Measurements from ENCODE around the gene NPIPB6. TPM values are rescaled to one million over a fixed set of nuclear protein-coding genes. Genes with fewer than 3 reads are reported as not detected.
A peak's percentile ranks its signal among the peaks of the same experiment; 100 is the strongest.

Gene NPIPB6
- total and polyA plus RNA-seq, 2 experiments from 2014 or later: 1.5 to 1.8 TPM

- no peak for TF ChIP-seq ZNF462 (CRISPR knock-in tag; IDR thresholded peaks at IDR 0.05)
- TF ChIP-seq CTCF (conservative IDR thresholded peaks at IDR 0.05; ENCODE audit: low read depth in 2 of 2): no peak
- no peak for TF ChIP-seq EZH2phosphoT487 (IDR thresholded peaks at IDR 0.05; ENCODE audit: unreplicated experiment)
- no peak for TF ChIP-seq ZNF114 (CRISPR knock-in tag; IDR thresholded peaks at IDR 0.05)
These were observed 38.4 kb downstream of the NPIPB6 start (continued) for GRCh38 chr16:28324887-28325279.

DNA sequence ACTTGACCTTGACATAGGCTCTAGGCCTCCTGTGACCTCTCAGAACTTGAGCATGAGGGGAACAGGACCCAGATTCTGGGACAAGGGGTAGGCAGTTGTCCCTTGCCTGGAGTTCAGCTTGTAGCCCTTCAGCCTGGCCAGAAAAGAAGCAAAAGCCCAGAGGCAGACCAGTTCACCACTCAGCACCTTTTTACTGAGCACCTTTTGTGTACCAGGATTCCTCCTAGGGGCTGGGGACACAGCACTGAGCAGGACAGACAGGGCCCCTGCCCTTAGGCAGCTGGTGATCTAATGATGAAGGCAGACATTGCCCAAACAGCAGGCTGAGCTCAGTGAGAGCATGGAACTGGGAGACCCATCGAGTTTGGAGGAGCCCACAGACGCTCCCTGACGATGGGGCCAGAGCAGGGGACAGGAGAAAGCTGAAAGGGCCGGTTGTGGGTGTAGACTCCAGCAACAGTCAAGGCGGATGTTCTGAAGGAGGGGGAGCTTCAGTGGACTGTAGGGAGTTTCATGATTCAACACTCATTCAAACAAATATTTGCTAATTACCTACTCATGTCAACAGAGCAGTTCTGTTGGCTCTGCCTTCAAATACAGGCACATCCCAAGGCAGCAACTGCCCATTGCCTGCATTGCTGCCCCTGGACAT, 38.9 kb downstream of the NPIPB6 start:
- Histone ChIP-seq H2AFZ (no peak overlapping the region), H3K27me3 (ENCODE audit: insufficient read depth) (no peaks in the 10 kb centered on the region), H4K20me1 (replicated peaks; ENCODE audit: insufficient read depth) (no peaks in the 10 kb centered on the region; the same call in 1 of the 2 replicates), H3K27ac (ENCODE audit: low read depth) (no peak overlapping the region), H3K4me3 (no peak overlapping the region), H3K36me3 (ENCODE audit: insufficient read depth) (no peaks in the 10 kb centered on the region), H3K79me2 (replicated peaks; ENCODE audit: insufficient read depth) (no peaks in the 10 kb centered on the region), H3K4me1 (ENCODE audit: insufficient read depth) (no peaks in the 10 kb centered on the region; the same call in 1 of the 2 replicates), H3K9me2 (ENCODE audit: insufficient read depth) (no peaks in the 10 kb centered on the region), H3K4me2 (no peak overlapping the region), H3F3A (replicated peaks; ENCODE audit: low read depth) (no peaks in the 10 kb centered on the region)
- H3K4me1 Mint-ChIP-seq: peaks cover 7% of the 10 kb centered on the region; the same call in 2 of the 3 replicates
- peaks cover 19% of the 10 kb centered on the region for H3K27me3 Mint-ChIP-seq (ENCODE audit: insufficient read depth, low read depth, poor library complexity)
- H3K27ac Mint-ChIP-seq: peak overlapping the region; percentile 48; the same call in 1 of the 2 replicates
- no peak for DNase-seq (ENCODE audit: low spot score)
- no peak overlapping the region for H3K4me3 Mint-ChIP-seq
- ATAC-seq: no peak
- H3K9me3 Mint-ChIP-seq: no peaks in the 10 kb centered on the region
- H3K36me3 Mint-ChIP-seq (ENCODE audit: low read depth): peaks cover 13% of the 10 kb centered on the region
- TF ChIP-seq ZNF331 (CRISPR knock-in tag; IDR thresholded peaks at IDR 0.05; ENCODE audit: low read depth) (no peak), JUNB (IDR thresholded peaks at IDR 0.05; ENCODE audit: unreplicated experiment) (no peak), CREB1 (CRISPR knock-in tag; IDR thresholded peaks at IDR 0.05; ENCODE audit: low read depth) (no peak), STAT1 (IDR thresholded peaks at IDR 0.05; ENCODE audit: unreplicated experiment) (no peak), EZH2 (IDR thresholded peaks at IDR 0.05; ENCODE audit: low read depth, unreplicated experiment) (no peak), POLR2AphosphoS5 (IDR thresholded peaks at IDR 0.05; ENCODE audit: low read depth) (no peak), ZNF114 (CRISPR knock-in tag; IDR thresholded peaks at IDR 0.05) (no peak)
- TF ChIP-seq, protein P1, sequence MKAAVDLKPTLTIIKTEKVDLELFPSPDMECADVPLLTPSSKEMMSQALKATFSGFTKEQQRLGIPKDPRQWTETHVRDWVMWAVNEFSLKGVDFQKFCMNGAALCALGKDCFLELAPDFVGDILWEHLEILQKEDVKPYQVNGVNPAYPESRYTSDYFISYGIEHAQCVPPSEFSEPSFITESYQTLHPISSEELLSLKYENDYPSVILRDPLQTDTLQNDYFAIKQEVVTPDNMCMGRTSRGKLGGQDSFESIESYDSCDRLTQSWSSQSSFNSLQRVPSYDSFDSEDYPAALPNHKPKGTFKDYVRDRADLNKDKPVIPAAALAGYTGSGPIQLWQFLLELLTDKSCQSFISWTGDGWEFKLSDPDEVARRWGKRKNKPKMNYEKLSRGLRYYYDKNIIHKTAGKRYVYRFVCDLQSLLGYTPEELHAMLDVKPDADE (IDR thresholded peaks at IDR 0.05): no peak
